SK-N-MC (cell line): Measurements from ENCODE around the gene TBL1XR1.

Experiments used
- EZH2 ChIP-seq: fragments of 200-600 bp; sonication (generic); IDR thresholded peaks from one replicate; pipeline ENCODE4 v1.6.1; 2017; ENCODE audit warnings: antibody characterized with exemption
- FOXP2 ChIP-seq: optimal IDR thresholded peaks from 2 replicates; pipeline ENCODE3; 2011; ENCODE audit warnings: mild to moderate bottlenecking, moderate library complexity; ENCODE audit not compliant: insufficient read depth; ENCODE audit errors: extremely low read length, control extremely low read depth
- POLR2AphosphoS5 ChIP-seq: IDR thresholded peaks from 2 replicates; pipeline ENCODE4 v1.6.1; 2012; ENCODE audit warnings: mild to moderate bottlenecking, low read depth, low read length, borderline replicate concordance

- no peak for TF ChIP-seq POLR2AphosphoS5
- TF ChIP-seq EZH2, result no peak
- TF ChIP-seq FOXP2, result no peak
Measured at GRCh38 chr3:177039490-177040274, 157.6 kb downstream of the TBL1XR1 start.
